Thyroid gland (tissue), 4 donors: ENCODE measurements around the gene GLYR1. TPM values are rescaled to one million over a fixed set of nuclear protein-coding genes. Genes with fewer than 3 reads are reported as not detected.
A peak's percentile ranks its signal among the peaks of the same experiment; 100 is the strongest.

ENCODE experiments used
- DNase-seq, 2 donors: peaks; one replicate each; pipeline ENCODE4 v3.0.0-alpha.2; 2019
- H3K27ac ChIP-seq, 3 donors: fragments of 200-600 bp; sonication (generic); 1 replicate in 2 of 3; 2 replicates in 1 of 3; pipeline ENCODE4 v1.5.1; 2016 to 2019; ENCODE audit warnings: mild to moderate bottlenecking in 1 of 3, moderate library complexity in 1 of 3
- H3K27me3 ChIP-seq: fragments of 200-600 bp; sonication (generic); one replicate; pipeline ENCODE4 v1.5.1; 2019
- H3K36me3 ChIP-seq, 2 donors: fragments of 200-600 bp; sonication (generic); one replicate each; pipeline ENCODE4 v1.5.1; 2016 to 2019
- H3K4me1 ChIP-seq, 2 donors: fragments of 200-600 bp; sonication (generic); one replicate each; pipeline ENCODE4 v1.5.1; 2017 to 2019
- H3K4me3 ChIP-seq, 3 donors: fragments of 200-600 bp; sonication (generic); replicated peaks in 1 of 3; 1 replicate in 2 of 3; 2 replicates in 1 of 3; pipeline ENCODE4 v1.5.1; 2016; ENCODE audit warnings: mild to moderate bottlenecking in 1 of 3
- H3K9me3 ChIP-seq: fragments of 200-600 bp; sonication (generic); one replicate; pipeline ENCODE4 v1.5.1; 2017
- CTCF ChIP-seq, 6 experiments: fragments of 200-600 bp in 3 of 6; fragments of 450-650 bp in 3 of 6; sonication (generic) in 3 of 6; IDR thresholded peaks; one replicate each; pipeline ENCODE4 v1.5.1; 2016 to 2019; ENCODE audit warnings: antibody characterized with exemption in 6 of 6, mild to moderate bottlenecking in 2 of 6, inconsistent platforms in 1 of 6, moderate library complexity in 1 of 6
- POLR2A ChIP-seq, 2 donors: fragments of 450-650 bp; IDR thresholded peaks; one replicate each; pipeline ENCODE4 v1.6.1; 2017; ENCODE audit warnings: antibody characterized with exemption in 2 of 2, mild to moderate bottlenecking in 2 of 2, moderate library complexity in 1 of 2
- WGBS, 2 donors: methylation state at CpG; one replicate each; pipeline ENCODE4 v1.1.5; 2017; 5-methylcytosine and 5-hydroxymethylcytosine counted together
- intact Hi-C: fragments of 100-400 bp; cut with DNase I; formaldehyde crosslinking; loops from one replicate; pipeline ENCODE4 v1.15.1; 2023
- total RNA-seq, 4 donors: library from RNA; depleted of rRNA; stranded (reverse); fragments of >200 nt; gene quantifications; one replicate each; pipeline ENCODE4 v1.2.3, GENCODE V29; 2016

GLYR1 gene
- total RNA-seq, 4 donors from 2014 or later, result 43.1 to 89.2 (median 75.5) TPM

GRCh38 chr16:4850211-4850610 is 3.1 kb upstream of the GLYR1 start:
- no peak for DNase-seq
- Histone ChIP-seq H3K9me3 (no peaks in the 10 kb centered on the region), H3K27ac (no peak overlapping the region), H3K4me1 (peaks cover 41 to 44% of the 10 kb centered on the region in 2 donors), H3K27me3 (no peaks in the 10 kb centered on the region), H3K36me3 (peaks cover 5 to 11% of the 10 kb centered on the region in 2 donors), H3K4me3 (no peak overlapping the region)
- TF ChIP-seq CTCF (IDR thresholded peaks at IDR 0.05), result no peak
- no peak for TF ChIP-seq POLR2A (IDR thresholded peaks at IDR 0.05)
- intact Hi-C loops, result no loop called here
- WGBS, 2 donors, result 81 to 83% methylated on average over 3 of the region's 3 CpGs

DNA sequence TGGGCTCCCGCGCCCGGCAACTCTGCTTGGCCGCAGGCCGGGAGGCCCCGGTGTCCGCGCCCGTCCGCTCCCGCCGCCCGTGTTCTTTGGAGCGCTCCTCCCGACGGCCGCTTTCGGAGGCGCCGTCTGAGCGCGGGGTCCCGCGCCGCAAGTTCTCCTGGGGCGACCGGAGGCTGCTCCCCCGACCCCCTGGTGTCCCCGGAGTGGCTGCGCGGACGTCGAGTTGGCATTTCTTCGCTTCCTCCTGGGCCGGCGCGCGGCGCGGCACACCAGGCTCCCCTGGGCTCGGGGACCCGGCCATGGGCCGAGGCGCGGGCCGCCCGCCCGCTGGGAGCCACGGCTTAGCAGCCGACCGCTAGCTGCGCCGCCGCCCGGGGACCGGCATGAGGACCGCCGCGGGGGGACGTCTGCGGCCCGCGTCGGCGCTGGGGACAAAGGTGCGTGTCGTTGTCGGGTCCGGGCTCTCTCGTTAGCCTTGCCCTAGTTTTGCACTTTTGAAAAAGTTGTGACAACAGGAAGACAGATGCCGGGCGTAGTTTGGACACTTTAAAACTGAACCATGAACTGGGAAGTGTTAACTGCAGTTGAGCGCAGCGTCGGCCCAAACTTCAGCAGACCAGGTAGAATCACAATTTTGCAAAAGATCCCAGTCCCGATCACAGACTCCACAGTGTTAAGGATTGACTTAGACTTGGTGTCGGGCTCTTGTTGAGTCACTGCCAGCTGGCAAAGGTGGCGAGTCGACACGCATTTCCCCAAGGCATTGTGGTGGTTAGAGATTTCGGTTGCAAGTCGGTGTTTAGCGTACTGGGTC is 893 bp upstream of the GLYR1 start:
- peaks cover 17 to 19% of the 10 kb centered on the region in 2 donors for H3K36me3 ChIP-seq
- DNase-seq, result peak; percentile 74 to 80
- intact Hi-C loops, result loop anchor here (2.0 kb wide), 1 partner anchor 107 kb away; no protein-coding TSS in a partner anchor
- 0% methylated on average over 23 to 33 of the region's 83 CpGs for WGBS, 2 donors
- no peaks in the 10 kb centered on the region for H3K9me3 ChIP-seq
- TF ChIP-seq POLR2A (IDR thresholded peaks at IDR 0.05) (no peak), CTCF (IDR thresholded peaks at IDR 0.05) (no peak)
- H3K4me3 ChIP-seq, result peak overlapping the region; percentile 54 to 96 (median 94)
- H3K27me3 ChIP-seq, result no peaks in the 10 kb centered on the region
- H3K4me1 ChIP-seq, result peaks cover 41 to 44% of the 10 kb centered on the region in 2 donors
- peak overlapping the region; percentile 71 to 98 (median 95) for H3K27ac ChIP-seq

DNA sequence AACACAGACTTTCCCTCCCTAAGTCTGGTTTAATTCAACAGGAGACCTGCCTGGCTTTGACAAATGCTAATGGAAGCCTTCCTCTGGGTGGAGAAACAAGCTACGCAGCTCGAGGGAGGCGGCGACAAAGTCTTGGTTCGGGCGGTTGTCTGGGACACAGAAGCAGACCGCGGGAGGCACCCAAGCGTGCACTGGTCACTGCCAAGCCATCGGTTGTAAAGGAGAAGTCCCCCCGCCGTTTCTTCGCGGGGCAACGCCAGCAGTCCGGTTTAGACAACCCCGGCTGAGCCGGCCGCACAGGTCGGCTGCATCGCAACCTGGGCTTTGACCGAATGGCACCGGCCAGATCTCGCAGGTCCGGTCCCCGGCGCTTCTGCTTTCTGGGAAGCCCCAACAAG is 586 bp downstream of the GLYR1 start:
- H3K9me3 ChIP-seq, result no peaks in the 10 kb centered on the region
- peak; percentile 79 to 81 for DNase-seq
- peak overlapping the region; percentile 79 to 96 (median 88) for H3K4me3 ChIP-seq
- H3K36me3 ChIP-seq, result peaks cover 28 to 30% of the 10 kb centered on the region in 2 donors
- WGBS, 2 donors, result 0% methylated on average over 11 of the region's 27 CpGs; no CpG with 5 or more reads in 1 of the 2 donors
- TF ChIP-seq CTCF (IDR thresholded peaks at IDR 0.05), result no peak
- peak in 1 of 2 donors; percentile 1 for TF ChIP-seq POLR2A (IDR thresholded peaks at IDR 0.05)
- peak overlapping the region; percentile 87 to 98 (median 95) for H3K27ac ChIP-seq
- H3K4me1 ChIP-seq, result peaks cover 38 to 41% of the 10 kb centered on the region in 2 donors
- intact Hi-C loops, result loop anchor here (2.0 kb wide), 1 partner anchor 108 kb away; no protein-coding TSS in a partner anchor
- no peaks in the 10 kb centered on the region for H3K27me3 ChIP-seq

DNA sequence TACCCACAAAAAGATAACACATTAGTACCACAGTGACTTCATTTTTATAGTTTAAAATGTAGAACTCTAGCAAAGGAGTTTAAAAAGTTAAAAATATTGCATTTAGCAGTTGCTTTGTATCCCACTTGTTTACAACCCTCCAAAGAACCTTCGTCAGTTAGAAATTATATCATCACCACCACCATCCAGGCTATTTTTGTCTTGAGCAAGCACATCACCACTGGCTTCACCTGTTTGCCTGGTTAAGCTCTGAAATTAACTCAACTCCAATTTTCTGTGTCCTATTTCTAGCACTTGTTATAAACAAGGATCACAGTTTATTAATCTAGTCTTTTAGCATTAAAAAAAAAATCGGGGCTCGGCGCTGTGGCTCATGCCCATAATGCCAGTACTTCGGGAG is 6.1 kb downstream of the GLYR1 start:
- no peaks in the 10 kb centered on the region for H3K9me3 ChIP-seq
- no peak overlapping the region for H3K27ac ChIP-seq
- H3K36me3 ChIP-seq, result peaks cover 54 to 65% of the 10 kb centered on the region in 2 donors
- DNase-seq, result no peak
- WGBS, 2 donors, result 77 to 78% methylated on average over 5 of the region's 5 CpGs
- TF ChIP-seq CTCF (IDR thresholded peaks at IDR 0.05) (no peak), POLR2A (IDR thresholded peaks at IDR 0.05) (no peak)
- intact Hi-C loops, result no loop called here
- no peaks in the 10 kb centered on the region for H3K27me3 ChIP-seq
- H3K4me3 ChIP-seq, result no peak overlapping the region
- H3K4me1 ChIP-seq, result peaks cover 7% of the 10 kb centered on the region in 2 donors

DNA sequence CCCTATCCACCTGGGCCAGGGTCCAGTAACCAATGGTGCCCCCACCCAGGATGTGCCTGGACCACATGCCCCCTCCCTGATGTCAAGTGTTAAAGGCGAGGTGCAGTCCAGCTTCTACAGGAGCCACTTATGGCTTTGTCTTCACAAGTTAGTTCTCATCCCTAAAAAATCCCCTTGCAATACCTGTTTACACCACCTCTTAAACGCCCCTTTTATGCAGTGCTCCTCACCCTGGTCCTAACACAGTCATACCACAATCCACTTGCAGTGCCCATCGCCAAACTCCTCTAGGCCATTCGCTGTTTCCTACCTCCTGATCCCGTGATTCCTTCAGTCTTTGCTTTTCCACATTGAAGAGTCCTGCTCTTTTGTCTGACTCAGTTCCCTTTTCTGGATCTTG is 7.1 kb downstream of the GLYR1 start:
- Histone ChIP-seq H3K27me3 (no peaks in the 10 kb centered on the region), H3K4me3 (no peak overlapping the region), H3K36me3 (peaks cover 51 to 65% of the 10 kb centered on the region in 2 donors), H3K9me3 (no peaks in the 10 kb centered on the region), H3K27ac (no peak overlapping the region), H3K4me1 (no peaks in the 10 kb centered on the region)
- intact Hi-C loops, result no loop called here
- WGBS, 2 donors, result 91 to 94% methylated on average over 5 of the region's 5 CpGs
- no peak for DNase-seq
- no peak for TF ChIP-seq POLR2A (IDR thresholded peaks at IDR 0.05)
